Stimulated activated naive B cell treated with anti-CD40 and anti-IgM and Interleukin-4, amounts not matched to agents 10 μg/mL and 1 μg/mL and 100 μg/mL, for 72 hours (primary cell): ENCODE measurements around the gene CWC27.

Source experiments
- ATAC-seq, 2 donors: fragments of 150-1000 bp; cut with Tn5 transposase; replicated peaks; 2 replicates each; pipeline ENCODE4 v1.10.0; 2021; ENCODE audit warnings: moderate library complexity in 1 of 2
- DNase-seq: peaks from one replicate; pipeline ENCODE4 v3.0.0; 2021
- H3K27ac Mint-ChIP-seq: one replicate; pipeline ENCODE4 v1.8.0; 2022; ENCODE audit warnings: mild to moderate bottlenecking, mixed read lengths
- H3K27me3 Mint-ChIP-seq, 2 donors: one replicate each; pipeline ENCODE4 v1.8.0; 2022; ENCODE audit warnings: mixed read lengths in 2 of 2
- H3K36me3 Mint-ChIP-seq, 2 donors: one replicate each; pipeline ENCODE4 v1.8.0; 2022; ENCODE audit warnings: mixed read lengths in 2 of 2, mild to moderate bottlenecking in 1 of 2
- H3K4me1 Mint-ChIP-seq, 2 donors: one replicate each; pipeline ENCODE4 v1.8.0; 2022; ENCODE audit warnings: mixed read lengths in 2 of 2, mild to moderate bottlenecking in 1 of 2
- H3K4me3 Mint-ChIP-seq, 2 donors: one replicate each; pipeline ENCODE4 v1.8.0; 2022; ENCODE audit warnings: mild to moderate bottlenecking in 2 of 2, mixed read lengths in 2 of 2, moderate library complexity in 1 of 2
- H3K9me3 Mint-ChIP-seq, 2 donors: one replicate each; pipeline ENCODE4 v1.8.0; 2022; ENCODE audit warnings: mixed read lengths in 2 of 2, mild to moderate bottlenecking in 1 of 2

CWC27 gene

DNA sequence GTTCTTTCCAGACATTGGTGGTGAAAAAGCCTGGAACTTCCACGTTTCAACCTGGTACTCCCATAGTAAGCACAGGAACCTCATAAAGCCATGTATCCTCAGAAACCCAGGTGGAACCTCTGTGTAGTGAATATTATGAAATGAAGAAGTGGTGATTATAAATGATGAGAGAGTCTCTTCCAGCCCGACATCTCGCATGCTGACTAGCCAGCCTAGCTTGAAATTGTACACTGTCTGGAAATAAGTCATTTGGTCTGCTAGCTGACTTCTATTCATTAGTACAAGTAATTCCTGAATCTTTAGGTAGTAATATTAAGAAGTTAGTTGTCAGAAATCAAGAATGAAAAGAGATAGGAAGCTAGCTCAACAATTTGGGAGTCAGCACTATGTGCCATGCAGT lies 203.3 kb downstream of the CWC27 start:
- Mint-ChIP-seq H3K9me3 (peaks cover 1 to 4% of the 10 kb centered on the region in 2 donors), H3K27me3 (no peaks in the 10 kb centered on the region), H3K4me1 (no peaks in the 10 kb centered on the region), H3K36me3 (peaks cover 19 to 29% of the 10 kb centered on the region in 2 donors), H3K27ac (no peak overlapping the region), H3K4me3 (no peak overlapping the region)
- ATAC-seq (no peak), DNase-seq (no peak)

DNA sequence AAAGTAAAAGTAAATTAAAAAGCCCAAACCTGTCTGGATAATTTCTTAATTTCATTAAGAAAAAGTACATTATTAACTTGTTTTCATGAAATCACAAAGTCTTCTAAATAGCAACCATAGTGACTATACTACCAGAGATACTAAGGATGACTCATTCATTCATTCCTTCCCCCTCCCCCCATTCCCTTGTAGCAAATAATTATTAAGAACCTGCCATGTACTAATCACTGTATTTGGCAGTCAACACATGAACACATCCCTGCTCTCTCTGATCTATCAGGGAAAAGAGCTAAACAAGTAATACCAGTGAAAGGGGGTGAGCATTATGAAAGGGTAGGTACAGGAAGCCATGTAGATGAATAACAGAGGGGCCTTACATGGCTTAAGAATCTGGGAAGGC lies 203.9 kb downstream of the CWC27 start:
- no peak overlapping the region for H3K27ac Mint-ChIP-seq

DNA sequence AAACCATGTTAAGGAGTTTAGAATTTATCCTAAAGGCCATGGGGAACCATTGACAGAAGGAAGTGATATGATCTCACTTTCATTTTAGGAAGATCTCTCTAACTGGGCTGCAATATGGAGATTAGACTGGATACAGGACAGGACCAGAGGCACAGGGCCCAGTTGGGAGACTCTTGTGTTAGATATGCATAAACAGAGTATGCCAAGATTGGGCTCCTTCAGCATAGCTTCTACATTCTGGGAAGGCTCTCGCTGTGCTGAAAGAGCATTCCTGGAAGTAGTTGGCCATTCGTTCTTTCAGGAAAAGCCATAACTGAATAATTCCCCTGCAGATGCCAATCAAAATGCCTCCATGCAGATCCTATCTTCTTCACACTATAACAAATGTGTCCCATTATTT lies 204.5 kb downstream of the CWC27 start:
- peaks cover 0 to 3% of the 10 kb centered on the region in 2 donors for H3K4me1 Mint-ChIP-seq
- no peak overlapping the region for H3K27ac Mint-ChIP-seq
- H3K4me3 Mint-ChIP-seq, result no peak overlapping the region
- H3K9me3 Mint-ChIP-seq, result peaks cover 1 to 4% of the 10 kb centered on the region in 2 donors
- no peak for ATAC-seq
- no peaks in the 10 kb centered on the region for H3K27me3 Mint-ChIP-seq
- peaks cover 23 to 34% of the 10 kb centered on the region in 2 donors for H3K36me3 Mint-ChIP-seq
- no peak for DNase-seq

More for the DNA sequence above, 203.9 kb downstream of the CWC27 start:
- Mint-ChIP-seq H3K4me1 (no peaks in the 10 kb centered on the region), H3K36me3 (peaks cover 19 to 29% of the 10 kb centered on the region in 2 donors), H3K9me3 (peaks cover 1 to 4% of the 10 kb centered on the region in 2 donors), H3K4me3 (no peak overlapping the region), H3K27me3 (no peaks in the 10 kb centered on the region)
- DNase-seq (no peak), ATAC-seq (no peak)

DNA sequence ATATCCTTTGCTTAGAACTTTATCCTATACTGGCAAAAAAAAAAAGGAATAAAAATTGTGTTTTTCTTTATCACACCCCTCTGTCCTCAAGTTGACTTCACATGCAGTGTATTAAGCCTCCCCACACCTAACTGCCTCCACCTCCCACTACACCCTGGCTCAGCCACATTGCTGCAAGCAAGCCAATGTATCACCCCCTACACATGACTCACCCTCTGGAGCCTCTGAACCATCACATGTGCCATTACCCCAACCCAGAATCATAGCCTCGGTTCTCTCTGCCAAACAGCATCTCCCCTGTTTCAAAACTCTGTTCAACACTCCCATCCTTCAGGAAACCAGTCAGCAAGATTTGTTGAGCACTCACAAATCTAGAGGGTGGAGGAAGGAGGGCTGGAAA lies 209.0 kb downstream of the CWC27 start:
- no peak overlapping the region for H3K4me3 Mint-ChIP-seq
- H3K36me3 Mint-ChIP-seq, result peaks cover 19 to 38% of the 10 kb centered on the region in 2 donors
- DNase-seq (no peak), ATAC-seq (no peak)
- H3K27ac Mint-ChIP-seq, result no peak overlapping the region
- H3K9me3 Mint-ChIP-seq, result peaks cover 0 to 4% of the 10 kb centered on the region in 2 donors
- H3K27me3 Mint-ChIP-seq, result no peaks in the 10 kb centered on the region
- peaks cover 8 to 10% of the 10 kb centered on the region in 2 donors for H3K4me1 Mint-ChIP-seq

DNA sequence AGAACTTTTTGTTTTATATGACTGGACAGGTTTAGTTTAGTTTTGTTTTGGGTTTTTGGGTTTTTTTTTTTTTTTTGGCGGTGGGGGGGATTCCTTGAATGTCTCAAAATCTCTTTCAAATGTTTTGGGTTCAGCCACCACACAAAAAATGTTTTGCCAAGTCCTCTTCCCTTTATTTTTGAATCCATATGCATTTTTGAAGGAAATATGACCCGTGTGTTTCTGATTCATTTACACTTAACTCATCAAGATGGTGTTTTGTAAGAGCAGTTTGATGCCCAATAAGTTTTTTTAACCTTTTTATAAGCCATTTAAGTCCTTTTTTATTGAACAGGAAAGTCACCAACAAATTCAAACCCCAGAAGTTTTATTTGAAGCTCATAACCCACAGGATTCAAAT lies 209.8 kb downstream of the CWC27 start:
- DNase-seq (no peak), ATAC-seq (no peak)
- peaks cover 16 to 32% of the 10 kb centered on the region in 2 donors for H3K36me3 Mint-ChIP-seq

DNA sequence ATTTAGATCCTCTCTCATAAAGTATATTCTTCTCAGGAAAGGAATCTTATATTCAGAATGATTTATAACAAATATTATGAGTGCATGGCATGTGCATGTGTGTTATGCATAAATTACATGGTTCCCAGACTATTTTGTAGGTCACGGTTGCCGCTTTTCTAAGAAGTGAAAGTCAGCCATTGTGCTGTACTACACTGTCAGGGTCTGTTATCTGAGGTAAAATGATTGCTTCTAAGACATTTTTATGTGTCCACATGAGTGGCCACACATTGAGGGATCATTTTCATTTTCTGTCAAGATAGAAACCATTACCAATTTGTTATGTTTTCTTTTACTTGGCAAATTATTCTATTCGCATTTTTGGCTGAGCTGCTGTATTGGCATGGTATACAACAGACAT lies 210.8 kb downstream of the CWC27 start:
- Mint-ChIP-seq H3K27me3 (no peaks in the 10 kb centered on the region), H3K4me3 (no peak overlapping the region), H3K9me3 (no peaks in the 10 kb centered on the region), H3K27ac (no peak overlapping the region), H3K4me1 (peaks cover 8 to 10% of the 10 kb centered on the region in 2 donors), H3K36me3 (peaks cover 12 to 33% of the 10 kb centered on the region in 2 donors)
- DNase-seq (no peak), ATAC-seq (peak; percentile 69 to 87)

More for the DNA sequence above, 209.8 kb downstream of the CWC27 start:
- Mint-ChIP-seq H3K9me3 (peaks cover 0 to 4% of the 10 kb centered on the region in 2 donors), H3K27me3 (no peaks in the 10 kb centered on the region), H3K27ac (no peak overlapping the region), H3K4me3 (no peak overlapping the region), H3K4me1 (peaks cover 8 to 10% of the 10 kb centered on the region in 2 donors)

DNA sequence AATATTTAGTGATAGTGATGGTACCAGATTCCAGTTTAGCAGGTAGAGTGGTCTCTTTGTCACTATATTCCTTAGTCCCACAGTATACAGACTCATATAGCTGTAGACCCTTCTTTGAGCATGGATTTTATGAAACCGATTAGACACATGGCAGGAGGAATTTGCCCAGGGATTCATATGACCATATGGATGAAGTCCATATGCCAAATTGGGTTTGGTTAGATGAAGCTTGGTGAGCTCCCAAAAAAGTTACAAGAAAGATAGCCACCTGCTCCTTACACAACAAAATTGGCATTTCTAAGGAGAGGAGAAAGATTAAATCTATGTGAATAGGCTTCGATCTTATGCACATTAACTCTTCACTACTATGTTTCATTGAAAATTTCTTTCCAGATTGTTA lies 211.4 kb downstream of the CWC27 start:
- Mint-ChIP-seq H3K9me3 (no peaks in the 10 kb centered on the region), H3K36me3 (peaks cover 14 to 36% of the 10 kb centered on the region in 2 donors), H3K27me3 (no peaks in the 10 kb centered on the region), H3K4me1 (peaks cover 8 to 10% of the 10 kb centered on the region in 2 donors), H3K27ac (no peak overlapping the region), H3K4me3 (no peak overlapping the region)
- DNase-seq (no peak), ATAC-seq (no peak)

DNA sequence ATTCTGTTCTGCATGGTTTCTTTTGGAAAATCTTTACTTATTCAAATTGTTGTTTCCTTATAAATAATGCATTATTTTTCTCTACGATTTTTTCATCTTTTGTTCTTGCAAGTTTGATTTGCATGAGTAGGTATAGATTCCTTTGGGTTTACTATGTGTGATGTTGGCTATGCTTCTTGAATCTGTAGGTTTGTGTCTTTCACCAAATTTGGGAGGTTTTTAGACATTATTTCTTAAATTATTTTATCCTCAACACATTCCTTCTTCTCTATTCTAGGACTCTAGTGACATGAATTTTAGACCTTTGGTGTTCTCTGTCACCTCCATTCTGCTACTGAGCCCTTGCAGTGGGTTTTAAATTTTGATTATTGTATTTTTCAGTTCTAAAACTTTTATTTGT lies 219.0 kb downstream of the CWC27 start:
- peaks cover 0 to 9% of the 10 kb centered on the region in 2 donors for H3K4me1 Mint-ChIP-seq
- ATAC-seq (no peak), DNase-seq (no peak)
- no peak overlapping the region for H3K4me3 Mint-ChIP-seq
- no peaks in the 10 kb centered on the region for H3K27me3 Mint-ChIP-seq
- no peak overlapping the region for H3K27ac Mint-ChIP-seq
- peaks cover 0 to 4% of the 10 kb centered on the region in 2 donors for H3K9me3 Mint-ChIP-seq
- peaks cover 43 to 53% of the 10 kb centered on the region in 2 donors for H3K36me3 Mint-ChIP-seq

DNA sequence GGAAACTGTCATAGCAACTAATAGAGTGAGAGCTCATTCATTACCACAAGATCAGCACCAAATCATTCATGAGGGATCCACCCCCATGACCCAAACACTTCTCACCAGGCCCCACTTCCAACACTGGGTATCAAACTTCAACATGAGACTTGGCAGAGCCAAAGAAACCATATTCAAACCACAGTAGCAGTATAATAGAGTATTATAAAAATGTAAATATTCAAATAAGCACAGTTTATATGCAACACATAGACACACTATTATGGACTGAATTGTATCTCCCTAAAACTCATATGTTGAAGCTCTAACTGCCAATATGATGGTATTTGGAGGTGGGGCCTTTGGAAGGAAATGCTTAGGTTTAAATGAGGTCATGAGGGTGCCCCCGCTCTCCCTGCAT lies 240.5 kb downstream of the CWC27 start:
- no peak overlapping the region for H3K4me3 Mint-ChIP-seq
- ATAC-seq, result no peak
- peaks cover under 1% of the 10 kb centered on the region in 2 donors for H3K9me3 Mint-ChIP-seq
- H3K27me3 Mint-ChIP-seq, result no peaks in the 10 kb centered on the region
- H3K36me3 Mint-ChIP-seq, result peaks cover 3 to 17% of the 10 kb centered on the region in 2 donors
- H3K4me1 Mint-ChIP-seq, result no peaks in the 10 kb centered on the region
- no peak for DNase-seq
- H3K27ac Mint-ChIP-seq, result no peak overlapping the region

DNA sequence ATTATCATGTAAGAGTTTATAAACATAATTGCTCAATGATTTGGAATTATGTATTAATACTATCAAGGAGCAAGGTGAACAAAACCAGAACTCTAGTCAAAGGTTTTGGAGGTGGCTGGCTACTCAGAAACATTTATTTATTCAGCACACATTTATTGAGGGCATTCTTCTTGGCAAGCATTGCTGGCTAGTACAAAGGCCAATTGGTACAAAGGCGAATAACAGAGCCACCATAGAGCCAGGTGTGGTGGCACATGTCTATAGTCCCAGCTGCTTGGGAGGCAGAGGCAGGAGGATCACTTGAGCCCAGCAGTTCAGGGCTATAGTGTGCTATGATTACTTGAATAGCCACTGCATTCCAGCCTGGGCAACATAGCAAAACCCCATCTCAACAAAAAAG lies 242.1 kb downstream of the CWC27 start:
- H3K9me3 Mint-ChIP-seq, result no peaks in the 10 kb centered on the region
- DNase-seq (no peak), ATAC-seq (no peak)
- H3K4me3 Mint-ChIP-seq, result no peak overlapping the region
- H3K36me3 Mint-ChIP-seq, result peaks cover 3 to 12% of the 10 kb centered on the region in 2 donors
- no peak overlapping the region for H3K27ac Mint-ChIP-seq
- no peaks in the 10 kb centered on the region for H3K27me3 Mint-ChIP-seq
- no peaks in the 10 kb centered on the region for H3K4me1 Mint-ChIP-seq

DNA sequence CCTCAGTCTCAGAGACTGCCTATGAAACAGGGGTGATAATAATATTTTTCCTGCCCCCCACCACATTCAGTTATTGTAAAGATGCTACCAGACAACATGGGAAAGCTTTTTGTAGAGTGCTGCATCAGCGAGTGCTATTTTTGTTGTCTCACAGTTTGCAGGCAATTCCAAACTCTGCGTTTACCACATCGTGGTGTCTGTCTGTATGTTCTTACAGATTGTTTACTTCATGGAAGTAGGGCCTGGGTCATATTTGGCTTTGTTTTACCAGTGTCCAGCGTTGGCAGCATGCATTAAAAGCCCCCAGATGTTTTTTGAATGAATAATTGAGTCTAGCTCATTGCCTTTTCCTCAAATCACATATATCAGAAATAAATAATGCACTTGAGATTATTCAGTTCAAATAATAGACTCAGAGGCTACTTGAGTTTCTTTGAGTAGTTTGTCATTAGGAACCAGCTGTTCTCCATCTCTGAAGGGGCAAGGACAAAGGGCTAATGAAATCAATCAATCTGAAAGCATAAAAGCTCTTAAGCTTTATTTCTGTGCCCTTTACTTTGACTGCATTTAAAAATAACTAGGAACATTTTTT lies 243.7 kb downstream of the CWC27 start:
- no peak overlapping the region for H3K27ac Mint-ChIP-seq
- DNase-seq (no peak), ATAC-seq (no peak)
- H3K27me3 Mint-ChIP-seq, result no peaks in the 10 kb centered on the region
- no peak overlapping the region for H3K4me3 Mint-ChIP-seq
- H3K4me1 Mint-ChIP-seq, result no peaks in the 10 kb centered on the region
- peaks cover 1 to 7% of the 10 kb centered on the region in 2 donors for H3K36me3 Mint-ChIP-seq
- no peaks in the 10 kb centered on the region for H3K9me3 Mint-ChIP-seq

DNA sequence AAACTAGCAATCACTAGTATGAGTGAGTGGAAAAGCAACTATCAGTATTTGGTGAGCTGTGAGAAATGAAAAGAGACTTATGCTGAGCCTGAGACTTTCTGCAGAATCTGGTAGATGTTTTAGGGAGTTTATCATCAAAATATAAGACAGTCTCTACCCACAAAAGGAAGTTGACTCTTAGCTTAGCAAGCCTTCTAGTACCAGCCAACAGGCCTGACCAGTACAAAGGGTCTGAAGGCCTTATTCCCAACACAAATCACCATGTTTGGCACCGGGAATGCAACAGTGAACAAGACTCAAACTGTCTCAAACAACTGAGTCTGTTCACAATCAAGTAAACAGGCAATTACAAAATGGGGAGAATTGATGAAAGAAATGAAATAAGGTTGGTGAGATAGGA lies 244.4 kb downstream of the CWC27 start:
- Mint-ChIP-seq H3K4me1 (no peaks in the 10 kb centered on the region), H3K27me3 (no peaks in the 10 kb centered on the region), H3K9me3 (no peaks in the 10 kb centered on the region), H3K36me3 (peaks cover 3 to 4% of the 10 kb centered on the region in 2 donors), H3K4me3 (no peak overlapping the region), H3K27ac (no peak overlapping the region)
- DNase-seq, result no peak
- no peak for ATAC-seq

DNA sequence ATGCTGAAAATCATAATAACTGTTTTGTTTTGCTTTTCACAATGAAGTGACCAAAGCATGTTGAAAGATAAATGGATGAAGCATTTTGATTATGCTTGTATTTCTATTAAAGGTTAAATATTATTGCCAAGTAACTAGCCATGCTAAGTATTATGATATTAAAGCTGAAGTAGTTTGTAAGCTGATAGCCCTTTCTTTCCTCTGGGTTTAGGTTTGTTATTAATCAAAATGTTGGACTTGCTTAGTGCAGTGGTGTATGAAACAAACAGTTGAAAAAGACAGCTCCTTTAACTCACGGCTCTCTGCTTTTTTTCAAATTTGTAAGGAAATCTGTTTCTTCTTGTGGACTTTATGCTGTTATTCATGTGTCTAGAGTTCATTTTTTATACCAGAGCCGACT lies 246.0 kb downstream of the CWC27 start:
- no peak for ATAC-seq
- Mint-ChIP-seq H3K4me1 (no peaks in the 10 kb centered on the region), H3K27ac (no peak overlapping the region), H3K27me3 (no peaks in the 10 kb centered on the region), H3K36me3 (peaks cover 3 to 4% of the 10 kb centered on the region in 2 donors), H3K9me3 (no peaks in the 10 kb centered on the region), H3K4me3 (no peak overlapping the region)
- no peak for DNase-seq

DNA sequence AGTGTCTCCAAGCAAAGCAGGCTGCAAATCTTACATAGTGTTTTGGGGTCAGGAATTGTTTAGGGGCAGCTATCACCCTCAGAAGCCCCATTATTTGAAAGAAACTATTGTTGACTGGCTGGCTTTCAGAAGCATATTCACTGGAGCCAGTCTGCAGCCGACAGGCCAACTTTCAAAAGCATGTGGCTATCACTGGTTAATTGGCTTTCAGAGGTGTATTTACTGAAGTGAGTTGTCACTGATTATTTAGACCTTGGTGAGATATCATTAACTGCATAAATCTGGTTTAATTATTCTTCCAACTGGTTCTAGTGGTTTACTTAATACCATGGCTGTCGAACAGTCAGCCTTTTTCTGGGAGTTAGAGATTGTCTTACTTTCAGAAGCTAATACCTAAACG lies 247.0 kb downstream of the CWC27 start:
- DNase-seq (no peak), ATAC-seq (no peak)
- Mint-ChIP-seq H3K27me3 (no peaks in the 10 kb centered on the region), H3K36me3 (peaks cover 0 to 4% of the 10 kb centered on the region in 2 donors), H3K27ac (no peak overlapping the region), H3K4me3 (no peak overlapping the region), H3K4me1 (no peaks in the 10 kb centered on the region), H3K9me3 (no peaks in the 10 kb centered on the region)

DNA sequence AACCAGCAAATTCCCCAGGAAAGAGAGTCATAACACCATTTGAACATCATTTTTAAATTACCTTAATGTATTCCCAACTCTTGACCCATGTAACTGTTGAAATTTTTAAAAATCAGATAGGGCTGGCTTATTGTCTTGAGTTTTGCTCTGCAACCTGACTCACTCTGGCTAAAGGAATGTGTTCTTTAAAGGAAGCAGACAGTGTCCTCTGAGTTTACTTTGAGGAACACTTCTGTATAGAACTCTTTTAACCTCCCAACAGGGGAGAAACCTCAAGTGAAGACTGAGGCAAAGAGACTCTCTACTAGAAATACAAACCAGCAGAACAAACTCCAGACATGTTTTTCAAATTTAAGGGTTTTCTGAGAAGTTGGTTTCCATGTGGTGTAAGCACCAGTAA lies 248.9 kb downstream of the CWC27 start:
- Mint-ChIP-seq H3K27me3 (no peaks in the 10 kb centered on the region), H3K4me3 (no peak overlapping the region), H3K9me3 (no peaks in the 10 kb centered on the region), H3K27ac (no peak overlapping the region), H3K36me3 (peaks cover 0 to 4% of the 10 kb centered on the region in 2 donors), H3K4me1 (peaks cover 6 to 16% of the 10 kb centered on the region in 2 donors)
- ATAC-seq, result no peak
- no peak for DNase-seq
